ENCODE data around the gene SLC16A3.

SLC16A3 gene

DNA sequence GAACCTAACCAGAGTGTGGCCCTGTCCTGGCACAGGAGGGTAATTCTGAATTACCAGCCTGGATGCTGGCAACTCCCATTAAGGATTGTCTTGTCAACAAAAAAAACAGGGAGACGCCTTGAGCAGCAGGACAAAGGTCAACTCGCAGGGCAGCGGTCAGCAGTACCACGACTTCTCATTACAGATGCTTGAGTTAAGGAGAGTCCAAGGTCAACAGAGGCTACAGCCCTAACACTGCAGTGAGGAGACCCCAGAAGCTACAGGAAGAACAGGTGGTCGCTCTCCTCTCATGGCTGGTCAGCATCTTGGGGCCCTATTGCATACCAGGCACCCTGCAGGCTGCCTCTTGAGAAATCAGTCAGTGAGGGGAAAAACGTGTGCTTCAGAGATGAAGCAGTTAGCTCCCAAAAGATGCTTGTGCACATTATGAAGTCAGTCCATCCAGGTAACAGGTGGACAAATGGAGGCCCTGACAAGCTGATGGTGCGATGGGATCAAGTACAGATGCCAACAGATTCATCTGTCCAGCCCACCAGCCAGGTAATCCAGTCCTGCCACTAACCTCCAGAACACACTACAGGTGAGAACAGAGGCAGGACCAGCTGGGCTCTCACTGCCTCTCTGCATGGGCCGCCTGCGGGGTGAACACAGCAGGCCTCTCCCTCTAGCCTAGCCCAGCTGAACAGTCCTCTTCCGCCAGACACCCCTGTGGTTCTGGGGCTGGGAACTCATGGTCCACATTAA is 40.5 kb downstream of the SLC16A3 start:
- DNase-seq (ENCODE audit: low read depth in 2 of 2) = no peak

DNA sequence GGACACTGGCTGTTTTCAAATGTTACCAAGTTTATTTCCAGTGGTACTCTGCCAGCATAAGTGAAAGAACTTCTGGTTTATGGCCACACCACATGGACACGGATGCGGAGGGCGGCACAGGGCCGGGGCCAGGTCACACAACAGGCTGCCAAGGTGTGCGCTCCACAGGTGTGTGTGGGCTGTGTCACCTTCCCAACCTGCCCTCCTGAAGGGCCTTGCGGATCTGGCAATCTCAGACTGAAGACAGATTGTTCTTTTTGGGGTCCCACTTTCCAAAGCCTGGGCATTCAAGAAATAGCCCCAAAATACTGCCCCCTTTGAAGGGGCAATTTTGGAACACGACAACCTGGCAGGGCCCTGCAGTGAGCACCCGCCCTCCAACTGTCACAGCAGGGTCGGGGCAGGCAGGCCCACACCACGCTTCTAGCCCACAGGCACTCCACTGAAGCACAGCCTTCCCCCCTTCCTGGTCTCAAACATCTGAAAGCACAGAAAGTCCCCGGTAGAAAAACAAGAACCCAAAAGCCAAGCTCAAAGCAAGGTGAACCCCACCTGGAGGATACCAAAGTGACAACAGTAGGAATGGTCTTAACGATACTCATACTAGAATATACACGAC is 41.1 kb downstream of the SLC16A3 start:
- DNase-seq (ENCODE audit: low read depth in 2 of 2) = no peak

DNA sequence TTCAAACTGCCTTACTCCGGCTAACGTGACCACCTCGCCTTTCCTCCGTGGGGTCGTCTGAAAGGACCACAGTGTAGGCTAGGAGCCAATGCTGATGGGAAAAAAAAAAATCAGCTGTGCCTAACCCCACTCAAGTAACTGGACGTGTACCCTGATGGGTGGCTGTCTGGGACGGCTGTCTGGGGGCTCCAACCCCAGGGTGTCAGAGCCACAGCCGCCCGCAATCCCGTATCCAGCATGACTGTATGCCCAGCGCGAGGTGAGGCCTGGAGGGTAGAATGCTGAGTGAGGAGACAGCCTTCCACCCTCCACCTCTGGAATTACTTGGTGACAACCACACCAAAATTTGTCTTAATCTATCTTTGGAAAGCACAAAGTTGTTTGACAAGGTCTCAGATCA is 41.8 kb downstream of the SLC16A3 start:
- no peak for DNase-seq (ENCODE audit: low read depth in 2 of 2)

DNA sequence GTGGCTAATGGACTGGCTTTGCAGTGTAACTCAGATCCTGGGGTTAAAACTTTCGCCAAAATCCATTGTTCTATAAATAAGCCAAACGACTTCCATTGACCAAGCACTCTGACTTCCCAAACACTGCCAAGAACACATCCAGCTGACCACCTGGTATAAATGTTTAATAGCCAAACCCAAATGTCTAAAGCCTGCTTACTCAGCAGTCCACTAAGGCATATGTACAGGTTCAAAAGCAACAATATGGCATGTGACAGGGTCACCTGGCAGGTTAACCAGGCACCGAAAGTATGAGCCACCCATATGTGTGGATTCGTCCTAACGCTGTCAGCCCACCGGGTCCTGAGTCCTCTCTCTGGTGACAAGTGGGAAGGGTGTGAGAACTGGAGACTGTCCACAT is 42.6 kb downstream of the SLC16A3 start:
- DNase-seq (ENCODE audit: low read depth in 2 of 2) = no peak

DNA sequence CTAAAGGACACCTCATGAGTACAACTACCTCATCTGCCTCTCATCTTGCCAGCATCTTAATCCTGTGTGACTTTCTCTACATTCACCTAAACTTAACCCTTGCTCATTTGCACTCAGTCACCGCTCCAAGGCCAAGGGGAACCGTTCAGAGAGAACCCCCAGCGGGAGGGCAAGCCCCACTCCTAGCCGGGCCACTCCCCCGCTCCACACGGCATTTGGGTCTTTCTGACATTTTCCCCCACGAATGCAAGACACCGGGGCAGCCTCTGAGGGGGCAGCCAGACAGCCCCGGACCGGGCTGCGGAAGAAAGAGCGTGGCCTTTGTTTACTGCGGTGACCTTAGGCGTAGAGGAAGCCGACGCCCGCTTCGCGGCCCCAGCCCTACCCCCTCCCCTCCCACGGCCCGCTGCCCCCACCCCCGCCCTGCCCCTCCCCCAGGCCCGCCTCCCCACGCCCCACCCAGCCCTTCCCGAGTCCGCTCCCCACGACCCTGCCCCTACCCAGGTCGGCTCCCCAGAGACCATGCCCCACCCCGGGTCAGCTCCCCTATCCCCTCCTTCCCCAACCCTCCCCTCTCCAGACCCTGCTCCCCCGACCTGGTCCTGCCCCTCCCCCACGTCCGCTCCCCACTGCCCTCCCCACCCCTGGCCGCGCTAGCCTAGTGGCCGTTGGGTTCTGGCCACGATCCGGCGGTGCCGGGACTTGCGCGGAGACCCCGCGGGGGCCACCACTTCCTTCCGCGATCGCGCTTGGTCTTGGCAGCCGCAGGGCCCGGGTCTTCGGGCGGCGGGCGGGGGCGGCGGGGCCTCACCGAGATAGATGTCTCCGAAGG is 43.9 kb downstream of the SLC16A3 start:
- DNase-seq (ENCODE audit: low read depth in 2 of 2) = peak in 1 of 2 donors; percentile 45

DNA sequence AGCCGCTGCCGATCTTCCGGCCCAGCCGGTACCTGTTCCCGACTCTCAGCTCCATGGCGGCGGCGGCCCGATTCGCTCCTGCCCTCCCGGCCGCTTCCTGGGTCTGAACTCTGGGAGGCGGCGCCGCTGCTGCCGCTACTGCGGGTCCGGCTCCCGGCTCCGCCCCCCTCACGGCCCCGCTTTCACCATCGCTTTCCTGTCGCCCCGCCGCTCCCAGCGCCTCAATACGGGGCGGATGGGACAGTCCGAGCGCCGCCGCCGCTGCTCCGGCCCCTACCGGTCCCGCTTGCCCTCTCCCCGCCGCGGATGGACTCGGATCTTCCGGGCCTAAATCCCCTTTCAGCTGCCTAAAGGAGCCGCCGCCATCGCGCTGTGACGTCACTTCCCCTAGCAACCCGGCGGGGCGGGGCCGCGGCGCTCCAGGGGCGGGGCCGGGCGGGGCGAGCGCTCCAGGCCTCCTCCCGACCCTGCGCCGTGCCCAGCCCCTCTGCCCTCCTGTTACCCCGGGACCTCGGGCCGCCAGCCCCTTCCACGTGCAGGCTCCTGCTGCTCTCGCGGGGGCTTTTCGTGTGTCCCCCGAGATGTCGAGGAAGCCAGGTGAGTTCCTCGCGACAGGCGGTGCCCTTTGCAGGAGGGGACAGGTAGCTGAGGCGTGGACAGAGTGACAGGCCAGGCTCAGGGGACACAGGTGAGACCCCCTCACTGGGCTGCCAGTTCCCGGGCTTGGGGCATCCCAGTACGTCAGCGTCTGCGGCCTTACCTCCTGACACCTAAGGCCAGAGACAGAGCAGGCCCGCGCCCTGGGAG is 44.7 kb downstream of the SLC16A3 start, which contains the start of gene CSNK1D:
CSNK1D (minus strand) TSS at position 374 of the 807 bp plus-strand sequence; CDS start at position 55, 319 bp downstream.
- DNase-seq (ENCODE audit: low read depth in 2 of 2) = peak; percentile 80 to 87

DNA sequence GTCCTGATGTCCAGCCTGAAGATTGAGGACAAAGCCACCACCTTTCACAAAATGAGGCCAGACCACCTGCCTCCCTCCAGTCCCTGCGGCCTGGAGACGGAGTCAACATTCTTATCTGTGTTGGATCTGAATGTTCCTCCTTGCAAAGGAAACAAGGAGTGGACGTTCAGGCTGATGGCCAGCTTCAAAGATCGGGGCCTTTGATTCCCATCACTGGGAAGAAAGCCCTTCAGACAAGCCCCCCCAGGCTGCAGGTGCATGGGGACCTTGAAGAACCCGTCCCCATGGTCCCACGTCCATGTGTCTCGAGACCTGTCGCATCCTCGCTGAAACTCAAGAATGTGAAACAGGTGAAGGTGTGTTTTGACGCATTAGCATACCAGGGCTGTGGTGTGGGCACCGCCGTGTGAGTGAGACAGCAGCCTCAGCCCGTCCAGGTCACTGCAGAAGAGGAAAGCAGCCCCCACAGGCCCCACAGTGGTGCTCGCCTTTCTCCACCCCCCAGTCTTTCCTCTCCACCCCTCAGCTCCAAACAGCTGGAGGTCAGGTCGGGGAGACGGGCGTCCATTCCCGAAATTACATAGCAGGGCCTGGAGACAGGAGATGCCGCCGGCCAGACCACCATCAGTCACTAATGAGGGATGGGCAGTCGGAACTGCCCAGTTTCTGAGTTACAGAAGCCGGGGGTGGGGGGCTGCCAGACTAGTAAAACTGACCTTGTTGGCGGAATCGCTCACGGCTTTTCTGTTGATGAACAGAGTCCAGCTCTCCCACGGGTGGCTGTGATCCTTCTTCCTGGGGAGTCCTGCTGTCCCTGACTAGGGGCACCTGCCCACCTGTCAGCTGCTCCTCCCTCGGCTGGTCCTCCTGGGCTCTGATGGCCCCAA is 45.5 kb downstream of the SLC16A3 start:
- no peak for DNase-seq (ENCODE audit: low read depth in 2 of 2)

DNA sequence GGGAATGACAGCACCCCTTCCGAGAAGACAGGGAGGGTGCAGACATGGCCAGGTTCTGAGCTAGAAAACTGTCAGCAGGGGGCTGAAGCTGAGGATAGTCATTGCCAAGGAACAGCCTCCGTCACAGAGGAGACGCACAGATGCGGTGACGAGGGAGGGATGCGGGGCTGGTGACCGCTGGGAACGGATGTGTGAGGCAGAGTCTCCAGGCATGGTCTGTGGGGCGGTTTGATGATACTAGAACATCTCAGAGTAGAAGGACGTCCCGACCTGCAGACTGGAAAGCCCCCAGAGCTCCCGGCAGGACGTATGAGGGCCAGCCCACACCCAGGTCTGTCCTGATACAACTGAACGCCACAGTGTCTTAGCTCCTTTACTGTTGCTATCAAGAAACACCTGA is 46.5 kb downstream of the SLC16A3 start:
- DNase-seq (ENCODE audit: low read depth in 2 of 2) = no peak

DNA sequence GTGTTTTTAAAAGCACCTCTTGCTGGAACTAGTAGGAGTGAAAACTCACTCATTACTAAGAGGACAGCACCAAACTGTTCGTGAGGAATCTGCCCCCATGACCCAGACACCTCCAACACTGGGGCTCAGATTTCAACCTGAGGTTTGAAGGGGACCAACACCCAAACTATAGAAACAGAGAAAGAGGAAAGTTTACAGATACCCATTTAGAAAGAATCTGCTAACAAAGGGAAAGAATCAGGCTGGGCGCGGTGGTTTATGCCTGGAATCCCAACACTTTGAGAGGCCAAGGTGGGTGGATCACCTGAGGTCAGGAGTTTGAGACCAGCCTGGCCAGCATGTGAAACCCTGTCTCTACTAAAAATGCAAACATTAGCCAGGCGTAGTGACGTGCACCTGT is 48.1 kb downstream of the SLC16A3 start:
- DNase-seq (ENCODE audit: low read depth in 2 of 2) = no peak

DNA sequence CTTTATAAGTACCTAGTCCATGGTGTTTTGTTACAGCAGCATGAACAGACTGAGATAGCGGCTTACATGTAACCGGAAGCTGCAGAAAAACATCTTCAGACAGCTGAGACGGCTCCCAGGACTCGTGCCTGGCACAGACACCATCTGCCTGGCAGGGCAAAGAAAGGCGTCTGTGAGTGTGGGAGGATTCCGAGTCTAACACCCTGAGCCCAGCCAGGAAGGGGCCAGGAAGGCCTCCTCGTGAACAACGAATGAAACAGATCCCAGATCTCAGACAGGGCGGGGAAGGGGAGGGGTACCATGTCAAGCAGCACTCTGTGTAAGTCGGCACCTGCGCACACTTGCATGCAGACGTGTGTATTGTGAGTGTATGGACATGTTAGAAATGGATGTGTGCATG is 49.0 kb downstream of the SLC16A3 start:
- no peak for DNase-seq (ENCODE audit: low read depth in 2 of 2)

DNA sequence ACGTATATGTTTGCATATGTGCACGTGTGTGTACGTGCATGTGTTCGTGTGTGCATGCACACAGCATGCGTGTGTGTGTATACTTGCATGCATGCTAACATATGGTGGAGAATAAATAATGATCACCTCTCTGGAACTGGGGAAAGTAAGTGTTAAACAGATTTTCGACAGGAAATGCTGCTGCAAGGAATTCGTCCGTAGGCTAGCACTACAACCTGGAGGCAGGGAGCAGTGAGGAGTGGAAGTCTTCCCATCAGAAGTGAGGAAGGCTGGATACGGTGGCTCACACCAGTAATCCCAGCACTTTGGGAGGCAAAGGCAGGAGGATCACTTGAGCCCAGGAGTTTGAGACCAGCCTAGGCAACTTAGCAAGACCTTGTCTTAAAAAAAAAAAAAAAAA is 49.5 kb downstream of the SLC16A3 start:
- no peak for DNase-seq (ENCODE audit: low read depth in 2 of 2)

DNA sequence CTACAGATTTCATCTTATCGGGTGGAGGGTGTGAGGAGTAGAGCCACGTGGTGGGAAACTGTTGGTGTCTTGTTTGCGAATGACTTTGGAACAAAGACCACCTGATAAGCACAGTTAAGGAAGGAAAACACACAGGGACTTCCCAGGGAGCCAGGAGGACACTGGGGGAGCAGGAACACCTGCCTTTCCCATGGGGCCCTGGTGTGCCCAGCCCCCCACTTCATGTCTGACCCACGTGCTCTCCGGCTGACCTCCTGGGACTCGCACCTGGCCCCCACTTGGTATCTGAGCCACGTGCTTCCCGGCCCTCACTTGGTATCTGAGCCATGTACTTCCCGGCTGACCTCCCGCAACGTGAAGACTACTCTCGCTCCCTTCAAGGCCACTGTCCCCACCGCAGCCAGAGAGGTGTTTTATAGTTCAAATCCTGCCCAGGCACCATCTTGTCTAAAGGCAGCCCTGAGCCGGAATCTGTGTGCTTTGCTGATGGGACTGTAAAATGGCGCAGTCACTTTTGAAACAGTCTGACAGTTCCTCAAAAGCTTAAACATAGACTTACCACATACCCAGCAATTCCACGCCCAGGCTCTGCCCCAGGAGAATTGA is 50.0 kb downstream of the SLC16A3 start:
- DNase-seq (ENCODE audit: low read depth in 2 of 2) = no peak

DNA sequence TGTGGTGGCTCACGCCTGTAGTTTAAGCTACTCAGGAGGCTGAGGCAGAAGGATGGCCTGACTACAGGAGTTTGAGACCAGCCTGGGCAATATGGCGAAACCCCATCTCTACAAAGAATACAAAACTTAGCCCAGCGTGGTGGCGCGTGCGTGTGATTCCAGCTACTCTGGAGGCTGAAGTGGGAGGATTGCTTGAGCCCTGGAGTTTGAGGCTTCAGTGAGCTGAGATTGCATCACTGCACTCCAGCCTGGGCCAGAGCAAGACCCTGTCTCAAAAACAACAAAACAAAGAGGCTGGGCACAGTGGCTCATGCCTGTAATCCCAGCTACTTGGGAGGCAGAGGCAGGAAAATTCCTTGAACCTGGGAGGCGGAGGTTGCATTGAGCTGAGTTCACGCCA is 51.7 kb downstream of the SLC16A3 start:
- no peak for DNase-seq (ENCODE audit: low read depth in 2 of 2)

DNA sequence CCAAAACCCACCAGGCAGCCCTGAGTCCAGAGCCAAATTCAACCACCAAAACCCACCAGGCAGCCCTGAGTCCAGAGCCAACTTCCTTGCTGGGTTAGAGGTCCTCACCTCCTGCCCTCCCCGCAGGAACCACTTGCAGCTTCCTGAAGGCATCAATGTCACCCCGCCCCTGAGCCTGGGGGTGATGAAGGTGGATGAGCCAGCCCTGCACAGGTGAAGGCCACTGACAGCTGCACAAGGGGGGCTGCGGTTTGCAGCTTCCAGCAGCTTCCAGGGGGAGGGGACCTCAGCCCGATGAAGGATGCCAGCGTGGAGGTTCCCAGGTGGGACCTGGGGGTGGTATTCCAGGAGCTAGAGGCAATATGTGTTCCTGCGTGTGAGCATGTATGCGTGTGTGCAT is 52.2 kb downstream of the SLC16A3 start:
- DNase-seq (ENCODE audit: low read depth in 2 of 2) = no peak

DNA sequence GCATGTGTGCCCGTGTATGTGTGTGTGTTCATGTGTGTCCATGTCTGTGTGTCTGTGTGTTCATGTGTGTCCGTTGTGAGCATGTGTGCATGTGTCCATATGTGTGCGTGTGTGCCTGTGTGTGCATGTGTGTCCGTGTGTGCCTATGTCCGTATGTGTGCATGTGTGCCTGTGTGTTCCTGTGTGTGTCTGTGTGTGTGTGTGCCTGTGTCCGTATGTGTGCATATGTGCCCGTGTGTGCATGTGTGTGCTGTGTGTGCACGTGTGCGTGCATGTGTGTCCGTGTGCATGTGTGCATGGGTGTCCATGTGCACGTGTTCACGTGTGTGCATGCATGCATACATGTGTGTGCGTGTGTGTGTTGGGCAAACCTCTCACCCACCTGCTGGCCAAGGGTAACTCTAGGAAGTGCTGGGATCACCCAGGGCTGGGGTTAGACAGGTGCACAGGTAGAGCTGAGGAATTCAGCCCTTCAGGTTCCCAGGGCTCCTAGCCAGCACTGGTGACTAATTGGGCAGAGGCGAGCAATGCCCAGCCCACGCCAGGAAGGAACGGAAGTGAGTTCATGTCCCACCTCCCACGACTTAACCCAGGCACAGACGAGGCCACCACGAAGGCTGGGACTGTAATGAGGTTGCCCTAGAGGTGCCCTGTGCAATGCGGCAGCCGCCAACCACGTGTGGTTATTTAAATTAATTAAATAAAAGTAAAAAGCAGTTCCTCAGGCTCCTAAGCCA is 52.8 kb downstream of the SLC16A3 start:
- peak; percentile 47 to 65 for DNase-seq (ENCODE audit: low read depth in 2 of 2)

DNA sequence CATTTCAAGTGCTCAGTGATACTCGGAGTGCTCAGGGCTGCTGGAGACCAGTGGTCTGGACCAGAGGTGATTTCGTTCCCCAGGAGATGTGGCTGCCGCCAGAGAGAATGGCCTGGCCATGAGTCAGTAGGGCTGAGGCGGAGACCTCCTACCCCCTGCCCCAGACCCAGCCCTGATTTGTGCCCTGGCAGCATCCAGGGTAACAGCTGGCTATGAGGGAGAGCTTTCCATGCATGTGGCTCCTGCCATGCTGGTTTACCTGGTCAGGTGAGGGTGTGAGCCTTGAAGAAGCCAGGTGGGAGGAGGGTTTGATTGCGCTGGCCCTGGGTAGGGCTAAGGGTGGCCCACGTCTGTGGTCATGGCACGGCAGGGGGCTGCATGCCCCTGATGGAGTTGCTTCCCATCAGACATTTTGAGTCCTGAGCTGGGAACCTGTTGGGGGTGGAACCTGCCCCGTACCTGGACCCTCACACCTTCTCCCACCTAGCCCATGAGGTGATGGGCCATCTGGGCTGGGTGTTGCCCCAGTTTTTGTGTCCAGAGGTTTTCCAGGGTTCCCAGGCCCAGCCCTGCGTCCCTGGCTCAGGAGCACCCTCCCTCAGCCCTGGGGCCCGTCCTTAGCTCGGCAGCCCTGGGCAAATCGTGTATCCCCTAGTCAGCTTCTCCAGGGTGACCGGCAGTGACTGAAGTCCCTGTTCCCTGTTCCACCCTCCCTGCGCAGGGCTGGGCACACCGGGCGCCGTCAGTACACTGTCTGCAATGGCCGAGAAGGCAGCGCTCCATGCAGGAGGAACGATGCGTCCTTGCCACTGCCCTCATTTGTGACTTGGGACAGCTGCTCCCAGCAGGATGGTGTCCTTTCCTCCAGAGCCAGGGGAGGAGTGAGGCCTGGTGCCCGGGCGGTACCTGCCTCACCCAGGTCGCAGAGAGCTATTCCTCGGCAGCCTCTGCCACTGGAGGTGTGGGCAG is 53.7 kb downstream of the SLC16A3 start:
- DNase-seq (ENCODE audit: low read depth in 2 of 2) = no peak

DNA sequence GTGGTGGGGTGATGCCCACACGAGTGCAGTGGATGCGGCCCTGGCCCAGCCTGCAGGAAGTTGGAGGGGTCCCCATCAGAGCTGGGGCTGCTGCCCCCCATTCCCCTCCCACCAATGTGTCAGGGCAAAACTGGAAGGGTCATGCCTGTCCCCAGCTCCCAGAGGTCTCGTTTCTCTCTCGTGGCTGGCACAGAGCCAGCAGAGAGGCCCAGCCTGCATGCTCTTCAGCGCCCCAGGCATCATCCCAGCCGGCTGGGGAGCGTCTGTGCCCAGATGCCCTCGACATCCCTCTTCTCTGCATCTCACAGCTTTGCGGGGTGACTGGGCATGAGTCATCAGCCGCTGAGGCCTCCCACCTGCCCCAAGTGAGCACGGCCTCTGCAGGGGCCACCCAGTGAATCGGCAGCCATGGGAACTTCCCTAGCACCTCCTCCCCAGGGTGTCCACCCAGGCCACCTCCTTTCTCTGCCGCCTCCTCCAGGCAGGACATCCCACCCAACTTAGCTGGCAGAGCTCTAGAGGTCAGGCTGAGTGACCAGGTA is 54.4 kb downstream of the SLC16A3 start:
- DNase-seq (ENCODE audit: low read depth in 2 of 2) = peak in 1 of 2 donors; percentile 55

DNA sequence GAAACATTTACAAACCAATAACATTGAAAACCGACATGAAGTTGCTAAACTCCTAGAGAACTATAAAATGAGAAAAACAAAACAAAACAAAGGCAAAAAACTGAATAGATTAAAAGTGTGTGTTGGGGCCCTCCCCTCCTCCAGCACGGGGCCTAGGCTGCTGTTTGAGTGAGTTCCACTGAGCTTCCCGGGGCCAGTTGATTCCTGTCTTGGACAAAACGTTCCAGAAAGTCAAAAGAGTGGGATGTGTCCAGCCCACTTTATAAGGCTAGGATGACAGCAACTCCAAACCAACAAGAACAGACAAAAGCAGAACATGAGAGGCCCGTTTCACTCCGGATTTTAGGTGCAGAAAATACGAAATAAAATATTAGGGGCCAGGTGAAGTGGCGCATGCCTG is 56.3 kb downstream of the SLC16A3 start:
- DNase-seq (ENCODE audit: low read depth in 2 of 2) = no peak

Data from stimulated activated CD8-positive, alpha-beta memory T cell treated with anti-CD3 and anti-CD28 coated beads, Interleukin-7, amount 100 ng/mL, for 4 hours (primary cell).